ENCODE results near the gene ZFAND5.

ZFAND5 gene

DNA sequence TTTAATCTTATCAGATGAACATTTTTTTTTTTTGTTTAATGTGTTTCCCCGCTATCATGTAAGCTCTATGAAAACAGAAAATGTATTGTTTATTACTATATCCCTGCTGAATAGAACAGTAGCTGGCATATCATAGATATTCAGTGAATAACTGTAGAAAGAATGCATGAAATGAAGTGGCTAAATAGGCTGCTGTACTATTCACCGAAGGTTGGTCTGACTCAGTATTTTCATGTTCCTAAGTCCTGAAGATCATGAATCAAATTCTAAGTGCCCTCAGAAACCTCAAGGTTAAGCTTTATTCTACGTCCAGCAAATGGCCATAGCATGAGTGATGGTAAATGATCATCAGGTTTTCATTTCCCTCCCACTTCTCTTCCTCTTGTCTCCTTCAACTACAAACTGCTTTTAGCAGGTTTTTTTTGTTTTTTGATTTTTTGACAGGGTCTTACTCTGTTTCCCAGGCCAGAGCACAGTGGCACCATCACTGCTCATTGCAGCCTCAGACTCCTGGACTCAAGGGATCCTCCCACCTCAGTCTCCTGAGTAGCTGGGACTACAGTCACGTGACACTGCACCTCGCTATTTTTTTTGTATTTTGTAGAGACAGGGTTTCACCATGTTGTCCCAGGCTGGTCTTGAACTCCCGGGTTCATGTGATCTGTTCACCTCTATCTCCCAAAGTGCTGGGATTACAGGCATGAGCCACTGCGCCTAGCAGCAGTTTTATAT lies 19.1 kb upstream of the ZFAND5 start:
- TF ChIP-seq ZNF274 (IDR thresholded peaks at IDR 0.05; ENCODE audit: low read depth, low read length) = no peak
- H3K4me3 ChIP-seq (ENCODE audit: low read length) = no peak overlapping the region

- no peak for TF ChIP-seq ZNF274 (IDR thresholded peaks at IDR 0.05; ENCODE audit: low read depth, low read length)
- H3K4me3 ChIP-seq (ENCODE audit: low read length) = no peak overlapping the region
Observed at GRCh38 chr9:72382405-72382804, 17.4 kb upstream of the ZFAND5 start.

GRCh38 chr9:72377041-72377440 lies 12.0 kb upstream of the ZFAND5 start:
- H3K4me3 ChIP-seq (ENCODE audit: low read length) = no peak overlapping the region
- no peak for TF ChIP-seq ZNF274 (IDR thresholded peaks at IDR 0.05; ENCODE audit: low read depth, low read length)

DNA sequence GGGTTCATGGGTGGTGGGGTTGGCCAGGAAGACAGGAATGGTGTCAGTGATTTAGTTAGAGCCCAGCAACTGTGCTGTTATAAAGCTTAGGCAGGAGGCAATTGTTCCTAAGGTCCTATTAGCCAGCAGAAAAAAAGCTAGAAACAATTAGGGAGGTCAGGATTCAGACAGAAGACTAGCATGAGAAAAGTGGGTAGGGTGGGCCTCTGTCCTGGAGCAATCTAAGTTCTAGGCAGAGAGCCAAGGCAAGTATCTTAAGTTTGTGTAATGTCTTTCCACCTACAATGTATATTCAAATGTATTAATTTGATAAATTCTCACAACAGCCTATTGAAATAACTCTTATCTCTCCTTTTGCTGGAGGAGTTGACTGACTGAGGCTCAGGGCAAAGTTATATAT lies 6.1 kb upstream of the ZFAND5 start:
- no peak overlapping the region for H3K4me3 ChIP-seq (ENCODE audit: low read length)
- TF ChIP-seq ZNF274 (IDR thresholded peaks at IDR 0.05; ENCODE audit: low read depth, low read length) = no peak

DNA sequence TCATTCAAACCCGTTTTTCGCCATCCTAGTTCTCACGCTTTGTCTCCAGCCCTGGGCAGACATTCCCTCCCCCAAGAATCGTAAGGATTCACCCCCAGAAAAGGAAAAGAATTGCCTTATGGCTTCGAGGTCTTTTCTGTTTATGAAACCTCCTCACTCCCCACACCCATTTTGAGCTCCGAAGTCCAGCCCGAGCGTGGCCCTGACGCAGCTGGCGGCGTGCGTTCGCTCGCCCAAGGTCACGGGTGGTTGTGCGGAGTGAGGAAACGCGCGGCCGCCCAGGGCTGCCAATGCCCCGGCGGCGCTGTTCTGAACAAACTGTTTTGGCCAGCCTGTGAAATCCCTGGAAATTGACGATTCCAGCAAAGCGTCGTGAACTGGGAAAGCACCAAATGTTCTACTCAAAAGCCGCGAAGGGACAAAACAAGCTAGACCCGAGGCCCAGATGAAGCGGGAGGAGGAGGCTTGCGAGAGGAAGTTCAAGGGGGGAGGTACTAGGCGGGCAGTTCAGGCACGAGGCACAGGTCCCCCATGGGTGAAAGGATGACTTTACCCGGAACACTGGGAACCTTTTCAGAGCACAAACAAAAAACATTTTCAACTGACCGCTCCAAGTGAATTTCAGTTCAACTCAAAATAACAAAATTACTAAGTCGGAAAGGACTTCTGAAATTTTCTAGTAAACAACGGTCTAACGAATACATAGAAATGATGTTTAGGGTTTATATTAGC lies 683 bp upstream of the ZFAND5 start:
- H3K4me3 ChIP-seq (ENCODE audit: low read length) = peak overlapping the region; percentile 67; the same call in 1 of the 2 replicates
- no peak for TF ChIP-seq ZNF274 (IDR thresholded peaks at IDR 0.05; ENCODE audit: low read depth, low read length)

GRCh38 chr9:72363908-72364678 lies 915 bp downstream of the ZFAND5 start:
- no peak for TF ChIP-seq ZNF274 (IDR thresholded peaks at IDR 0.05; ENCODE audit: low read depth, low read length)

DNA sequence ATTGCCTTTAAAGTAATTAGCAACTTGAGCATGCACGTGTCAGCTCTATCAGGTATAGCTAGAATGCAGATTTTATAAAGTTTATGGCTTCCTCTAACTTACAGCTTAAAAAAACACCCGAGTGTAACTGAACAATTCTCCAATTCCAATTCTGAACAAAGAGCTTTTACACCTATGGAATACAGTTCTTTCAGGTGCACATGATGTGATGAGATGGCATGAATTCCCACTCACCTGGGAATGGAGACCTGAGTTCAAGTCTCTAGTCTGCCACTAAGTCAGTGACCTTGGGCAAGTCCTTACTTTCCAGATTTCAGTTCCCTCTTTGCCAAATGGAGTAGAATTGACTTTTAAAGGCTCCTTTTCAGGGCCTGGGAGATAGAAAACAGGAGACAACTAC lies 1.8 kb downstream of the ZFAND5 start:
- H3K4me3 ChIP-seq (ENCODE audit: low read length) = peak overlapping the region; percentile 90
- TF ChIP-seq ZNF274 (IDR thresholded peaks at IDR 0.05; ENCODE audit: low read depth, low read length) = no peak

More at GRCh38 chr9:72363908-72364678, 915 bp downstream of the ZFAND5 start:
- peak overlapping the region; percentile 90 for H3K4me3 ChIP-seq (ENCODE audit: low read length)

DNA sequence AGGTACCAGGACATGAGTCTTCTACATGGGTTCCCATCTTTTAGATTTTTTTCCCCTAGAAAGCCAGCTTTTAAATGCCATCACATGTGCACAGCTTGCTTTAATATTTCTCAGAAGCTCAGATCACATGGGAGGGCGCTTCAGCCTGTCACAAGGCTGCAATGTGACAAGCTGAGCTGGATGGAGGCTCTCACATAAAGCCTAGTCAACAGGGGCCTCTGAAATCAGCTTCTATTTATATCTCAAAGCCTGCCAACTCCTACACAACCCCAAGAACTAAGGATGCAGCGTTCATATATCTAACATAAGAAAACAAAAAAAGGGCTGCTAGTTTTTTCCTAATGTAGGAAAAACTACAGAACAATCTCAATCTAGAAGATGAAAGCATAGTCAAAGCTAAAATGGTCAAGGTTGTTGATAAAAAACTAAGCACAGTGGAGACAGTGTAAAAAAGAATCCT lies 2.3 kb downstream of the ZFAND5 start:
- no peak for TF ChIP-seq ZNF274 (IDR thresholded peaks at IDR 0.05; ENCODE audit: low read depth, low read length)

GRCh38 chr9:72362118-72362531 lies 2.9 kb downstream of the ZFAND5 start:
- peak overlapping the region; percentile 90; the same call in 1 of the 2 replicates for H3K4me3 ChIP-seq (ENCODE audit: low read length)
- no peak for TF ChIP-seq ZNF274 (IDR thresholded peaks at IDR 0.05; ENCODE audit: low read depth, low read length)

More for the DNA sequence above, 2.3 kb downstream of the ZFAND5 start:
- peak overlapping the region; percentile 90 for H3K4me3 ChIP-seq (ENCODE audit: low read length)

DNA sequence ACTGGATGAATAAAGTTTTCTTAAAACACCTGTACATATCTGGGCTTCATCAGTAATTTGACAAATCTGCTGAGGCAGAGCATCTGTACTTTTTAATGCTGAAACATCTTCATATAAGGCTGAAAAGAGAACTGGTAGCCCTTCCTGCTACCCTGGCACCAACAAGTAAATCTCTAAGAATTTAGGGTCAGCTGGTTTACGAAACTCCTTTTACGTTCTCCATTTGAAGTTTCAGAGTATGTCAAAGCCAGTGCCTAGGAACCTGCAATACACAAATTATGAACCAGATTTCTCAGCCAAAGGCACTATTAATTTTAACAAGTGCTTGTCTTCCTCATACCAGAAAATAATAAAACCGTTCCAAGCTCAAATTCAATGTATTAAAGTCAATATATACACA lies 3.8 kb downstream of the ZFAND5 start:
- no peak overlapping the region; the same call in 1 of the 2 replicates for H3K4me3 ChIP-seq (ENCODE audit: low read length)
- no peak for TF ChIP-seq ZNF274 (IDR thresholded peaks at IDR 0.05; ENCODE audit: low read depth, low read length)

DNA sequence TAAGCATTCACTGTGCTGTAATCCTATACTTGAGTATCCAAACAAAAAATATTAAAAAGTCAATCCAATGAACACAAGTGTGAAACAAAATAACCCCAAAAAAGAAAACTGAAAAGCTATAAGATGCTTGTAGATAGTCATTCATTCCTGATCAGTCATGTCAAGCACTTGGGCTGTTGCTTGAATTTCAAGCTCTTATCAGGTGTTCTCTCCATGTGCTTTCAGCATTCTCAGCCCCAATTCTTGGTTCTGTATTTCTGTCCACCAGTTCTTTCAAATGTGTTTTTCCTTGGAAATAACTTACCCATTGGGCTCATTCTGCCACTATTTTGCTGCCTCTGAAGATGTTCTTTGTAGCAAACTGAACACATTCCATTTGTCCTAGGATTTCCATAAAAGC lies 4.7 kb downstream of the ZFAND5 start:
- no peak for TF ChIP-seq ZNF274 (IDR thresholded peaks at IDR 0.05; ENCODE audit: low read depth, low read length)

DNA sequence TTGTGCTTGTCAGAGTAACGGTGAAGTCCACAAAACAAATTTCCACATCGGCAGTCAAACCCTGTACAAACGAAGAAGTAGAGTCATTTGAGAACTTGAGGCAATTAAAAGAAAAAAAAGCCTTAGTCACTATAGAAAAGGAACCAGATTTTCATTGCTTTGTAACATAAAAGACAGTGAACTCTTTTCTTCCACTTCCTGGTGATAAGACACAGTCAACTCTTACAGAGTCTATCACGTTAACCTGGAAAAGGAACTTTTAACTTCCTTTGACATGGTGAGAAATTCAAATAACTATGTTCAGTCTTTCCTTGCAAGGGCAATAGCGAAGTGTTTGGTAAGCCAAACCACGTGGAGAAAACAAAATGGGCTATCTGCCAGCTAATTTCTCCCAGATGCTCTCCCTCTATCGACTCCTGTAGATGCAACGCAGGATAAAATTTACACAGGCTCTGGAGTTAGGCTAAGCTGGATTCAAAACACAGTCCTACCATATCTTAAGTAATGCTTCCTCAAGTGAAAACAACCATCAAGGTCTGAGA lies 8.9 kb downstream of the ZFAND5 start:
- TF ChIP-seq ZNF274 (IDR thresholded peaks at IDR 0.05; ENCODE audit: low read depth, low read length) = no peak
- no peak overlapping the region for H3K4me3 ChIP-seq (ENCODE audit: low read length)

More for the DNA sequence above, 4.7 kb downstream of the ZFAND5 start:
- no peak overlapping the region for H3K4me3 ChIP-seq (ENCODE audit: low read length)

DNA sequence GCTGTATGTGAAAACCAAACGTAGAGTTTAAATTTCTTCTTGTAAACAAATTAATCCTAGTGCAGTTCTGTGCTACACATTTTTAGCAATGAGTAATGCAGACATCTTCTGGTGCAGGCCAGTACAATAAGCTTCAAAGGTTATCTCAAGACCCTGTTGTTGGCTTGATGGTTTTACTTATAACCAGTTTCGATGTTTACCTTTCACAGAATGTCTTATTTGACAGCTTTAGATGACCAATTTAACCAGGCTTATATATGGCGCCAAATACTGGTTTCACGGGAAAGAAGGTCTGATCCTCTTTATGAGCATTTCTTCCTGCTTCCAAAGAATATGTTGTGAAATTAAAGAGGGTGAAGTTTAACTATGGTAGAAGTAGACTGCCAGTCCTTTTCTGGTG lies 9.9 kb downstream of the ZFAND5 start:
- TF ChIP-seq ZNF274 (IDR thresholded peaks at IDR 0.05; ENCODE audit: low read depth, low read length) = no peak
- H3K4me3 ChIP-seq (ENCODE audit: low read length) = no peak overlapping the region

GRCh38 chr9:72354704-72355103 lies 10.3 kb downstream of the ZFAND5 start:
- TF ChIP-seq ZNF274 (IDR thresholded peaks at IDR 0.05; ENCODE audit: low read depth, low read length) = no peak
- no peak overlapping the region for H3K4me3 ChIP-seq (ENCODE audit: low read length)

Measured in GM08714 (cell line).